Fibroblast of villous mesenchyme (primary cell): ENCODE data around the gene ZNF324. TPM values are rescaled to one million over a fixed set of nuclear protein-coding genes. Genes with fewer than 3 reads are reported as not detected.
"Not testable (repeated sequence)": the region's sequence is repeated elsewhere in the genome, so short reads cannot be mapped to it uniquely, and the experiment has no call there.

ENCODE experiments used
- DNase-seq: peaks from one replicate; pipeline ENCODE4 v3.0.0-alpha.2; 2010; ENCODE audit warnings: low read depth
- H3K4me3 ChIP-seq: 2 replicates; pipeline ENCODE4 v1.5.1; 2011; ENCODE audit warnings: low read depth, mild to moderate bottlenecking, low read length
- total RNA-seq: library from RNA; depleted of rRNA; stranded (reverse); fragments of >200 nt; gene quantifications from 2 replicates; pipeline ENCODE4 v1.2.3, GENCODE V29; 2012
- TF ChIP-seq, protein P1 (sequence below): IDR thresholded peaks from 2 replicates; pipeline ENCODE4 v1.5.1; 2012; ENCODE audit warnings: low read depth, mild to moderate bottlenecking, low read length; ENCODE audit not compliant: insufficient read depth

ZNF324 gene
- total RNA-seq, 1 donor: 16.8 TPM

DNA sequence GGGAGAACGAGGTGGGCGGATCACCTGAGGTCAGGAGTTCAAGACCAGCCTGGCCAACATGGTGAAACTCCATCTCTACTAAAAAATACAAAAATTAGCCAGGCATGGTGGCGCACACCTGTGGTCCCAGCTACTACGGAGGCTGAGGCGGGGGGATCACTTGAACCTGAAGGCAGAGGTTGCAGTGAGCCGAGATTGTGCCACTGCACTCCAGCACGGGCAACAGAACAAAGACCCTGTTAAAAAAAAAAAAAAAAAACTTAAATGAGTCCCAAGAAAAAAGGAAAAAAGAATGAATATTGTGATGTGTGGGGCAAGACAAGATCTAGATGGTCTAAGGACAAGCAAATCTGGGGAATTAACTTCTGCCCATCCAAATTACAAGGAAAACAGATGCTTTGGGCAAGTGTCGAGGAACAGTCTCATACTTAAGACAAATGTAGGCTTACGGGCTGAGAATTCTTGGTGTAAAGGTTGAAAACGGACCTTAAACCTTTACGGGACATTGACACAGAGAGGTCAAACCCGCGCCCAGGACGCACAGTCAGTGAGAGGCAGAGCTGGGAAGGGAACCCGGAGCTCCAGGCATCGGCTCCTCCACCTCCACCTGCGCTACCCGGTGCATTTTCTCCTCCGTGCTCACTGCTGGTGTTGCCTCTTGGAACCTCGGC, 656 bp upstream of the ZNF324 start:
- TF ChIP-seq, protein P1, sequence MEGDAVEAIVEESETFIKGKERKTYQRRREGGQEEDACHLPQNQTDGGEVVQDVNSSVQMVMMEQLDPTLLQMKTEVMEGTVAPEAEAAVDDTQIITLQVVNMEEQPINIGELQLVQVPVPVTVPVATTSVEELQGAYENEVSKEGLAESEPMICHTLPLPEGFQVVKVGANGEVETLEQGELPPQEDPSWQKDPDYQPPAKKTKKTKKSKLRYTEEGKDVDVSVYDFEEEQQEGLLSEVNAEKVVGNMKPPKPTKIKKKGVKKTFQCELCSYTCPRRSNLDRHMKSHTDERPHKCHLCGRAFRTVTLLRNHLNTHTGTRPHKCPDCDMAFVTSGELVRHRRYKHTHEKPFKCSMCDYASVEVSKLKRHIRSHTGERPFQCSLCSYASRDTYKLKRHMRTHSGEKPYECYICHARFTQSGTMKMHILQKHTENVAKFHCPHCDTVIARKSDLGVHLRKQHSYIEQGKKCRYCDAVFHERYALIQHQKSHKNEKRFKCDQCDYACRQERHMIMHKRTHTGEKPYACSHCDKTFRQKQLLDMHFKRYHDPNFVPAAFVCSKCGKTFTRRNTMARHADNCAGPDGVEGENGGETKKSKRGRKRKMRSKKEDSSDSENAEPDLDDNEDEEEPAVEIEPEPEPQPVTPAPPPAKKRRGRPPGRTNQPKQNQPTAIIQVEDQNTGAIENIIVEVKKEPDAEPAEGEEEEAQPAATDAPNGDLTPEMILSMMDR: no peak
- peak overlapping the region; percentile 80 for H3K4me3 ChIP-seq
- DNase-seq: no peak

DNA sequence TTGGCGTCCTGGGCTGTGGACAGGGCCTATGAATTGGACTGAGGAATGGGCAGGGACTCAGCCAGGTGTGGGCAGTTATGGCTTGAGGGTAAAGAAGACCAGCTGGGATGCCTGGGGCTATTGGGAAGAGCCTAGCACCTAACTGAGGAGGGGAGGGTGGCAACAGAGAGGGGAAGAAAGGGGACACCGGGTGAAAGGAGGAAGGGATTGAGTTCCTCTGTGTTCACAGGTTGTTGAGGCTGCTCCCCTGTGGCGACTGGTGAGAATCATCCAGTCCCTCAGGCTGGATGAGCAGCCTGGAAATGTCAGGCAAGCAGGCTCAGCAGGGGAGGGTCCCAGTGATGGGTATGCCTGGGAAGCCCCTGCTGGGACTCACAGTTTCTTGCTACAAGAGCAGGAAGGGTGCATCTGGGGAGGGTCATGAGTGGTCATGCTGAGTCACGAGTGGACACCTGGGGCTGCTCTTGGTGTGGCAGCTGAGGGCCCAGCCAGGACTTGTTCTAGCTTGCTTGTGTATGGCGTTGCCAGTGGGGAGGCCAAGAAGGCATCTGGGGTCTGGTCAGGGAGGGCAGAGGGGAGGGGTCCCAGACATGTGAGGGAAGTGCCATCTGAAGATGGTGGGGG, 1.4 kb downstream of the ZNF324 start:
- TF ChIP-seq, protein P1: no peak
- H3K4me3 ChIP-seq: no peak overlapping the region
- no peak for DNase-seq

DNA sequence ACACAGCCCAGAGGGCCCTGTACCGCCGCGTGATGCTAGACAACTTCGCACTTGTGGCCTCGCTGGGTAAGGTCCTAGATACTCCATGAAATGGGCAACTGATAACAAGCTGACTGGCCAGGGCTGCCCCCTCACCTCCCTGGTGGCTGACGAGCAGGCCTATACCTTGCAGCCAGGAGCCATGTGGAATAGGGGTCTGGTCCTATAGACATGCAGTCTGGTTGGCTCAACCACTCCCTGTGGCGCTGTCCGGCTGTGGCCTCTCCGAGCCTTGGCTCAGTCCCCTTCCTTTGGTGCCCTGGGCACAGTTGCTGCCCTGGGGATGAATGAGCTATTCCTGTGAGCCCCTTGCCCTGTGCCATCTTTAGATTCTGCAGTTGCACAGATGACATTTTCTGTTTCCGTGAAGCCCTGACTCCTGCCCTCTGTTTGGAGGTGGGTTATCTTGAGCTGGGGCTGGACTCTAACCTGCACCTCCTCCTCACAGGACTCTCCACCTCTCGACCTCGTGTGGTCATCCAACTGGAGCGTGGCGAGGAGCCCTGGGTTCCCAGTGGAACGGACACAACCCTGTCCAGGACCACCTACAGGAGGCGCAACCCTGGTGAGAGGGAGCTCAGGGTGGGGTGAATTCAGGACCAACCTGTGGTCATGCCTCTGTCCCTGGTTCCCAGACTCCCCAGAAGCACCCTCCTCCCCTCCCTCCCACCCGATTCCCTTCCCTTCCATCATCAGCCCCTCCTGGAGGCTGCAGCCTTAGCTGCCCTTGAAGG, 2.5 kb downstream of the ZNF324 start:
- no peak for DNase-seq
- TF ChIP-seq, protein P1: no peak

DNA sequence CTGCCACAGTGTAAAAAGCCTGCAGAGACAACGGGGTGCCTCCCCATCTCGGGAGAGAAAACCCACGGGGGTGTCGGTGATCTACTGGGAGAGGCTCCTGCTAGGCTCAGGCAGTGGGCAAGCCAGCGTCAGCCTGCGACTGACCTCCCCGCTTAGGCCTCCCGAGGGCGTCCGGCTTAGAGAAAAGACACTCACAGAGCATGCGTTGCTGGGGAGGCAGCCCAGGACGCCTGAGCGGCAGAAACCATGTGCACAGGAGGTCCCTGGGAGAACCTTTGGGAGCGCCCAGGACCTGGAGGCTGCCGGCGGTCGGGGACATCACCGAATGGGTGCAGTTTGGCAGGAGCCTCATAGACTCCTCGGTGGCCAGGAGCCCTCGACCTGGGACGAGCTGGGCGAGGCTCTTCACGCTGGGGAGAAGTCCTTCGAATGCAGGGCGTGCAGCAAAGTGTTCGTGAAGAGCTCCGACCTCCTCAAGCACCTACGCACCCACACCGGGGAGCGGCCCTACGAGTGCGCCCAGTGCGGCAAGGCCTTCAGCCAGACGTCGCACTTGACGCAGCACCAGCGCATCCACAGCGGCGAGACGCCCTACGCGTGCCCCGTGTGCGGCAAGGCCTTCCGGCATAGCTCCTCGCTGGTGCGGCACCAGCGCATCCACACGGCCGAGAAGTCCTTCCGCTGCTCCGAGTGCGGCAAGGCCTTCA, 4.1 kb downstream of the ZNF324 start:
- DNase-seq, H3K4me3 ChIP-seq: not testable (repeated sequence)

More for the DNA sequence above, 2.5 kb downstream of the ZNF324 start:
- no peak overlapping the region for H3K4me3 ChIP-seq

DNA sequence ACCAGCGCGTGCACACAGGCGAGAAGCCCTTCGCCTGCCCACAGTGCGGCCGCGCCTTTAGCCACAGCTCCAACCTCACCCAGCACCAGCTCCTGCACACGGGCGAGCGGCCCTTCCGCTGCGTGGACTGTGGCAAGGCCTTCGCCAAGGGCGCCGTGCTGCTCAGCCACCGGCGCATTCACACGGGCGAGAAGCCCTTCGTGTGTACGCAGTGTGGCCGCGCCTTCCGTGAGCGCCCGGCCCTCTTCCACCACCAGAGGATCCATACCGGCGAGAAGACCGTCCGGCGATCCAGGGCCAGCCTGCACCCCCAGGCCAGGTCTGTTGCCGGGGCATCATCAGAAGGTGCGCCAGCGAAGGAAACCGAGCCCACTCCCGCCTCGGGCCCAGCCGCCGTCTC, 4.9 kb downstream of the ZNF324 start:
- H3K4me3 ChIP-seq: no peak overlapping the region
- TF ChIP-seq, protein P1: no peak
- no peak for DNase-seq

DNA sequence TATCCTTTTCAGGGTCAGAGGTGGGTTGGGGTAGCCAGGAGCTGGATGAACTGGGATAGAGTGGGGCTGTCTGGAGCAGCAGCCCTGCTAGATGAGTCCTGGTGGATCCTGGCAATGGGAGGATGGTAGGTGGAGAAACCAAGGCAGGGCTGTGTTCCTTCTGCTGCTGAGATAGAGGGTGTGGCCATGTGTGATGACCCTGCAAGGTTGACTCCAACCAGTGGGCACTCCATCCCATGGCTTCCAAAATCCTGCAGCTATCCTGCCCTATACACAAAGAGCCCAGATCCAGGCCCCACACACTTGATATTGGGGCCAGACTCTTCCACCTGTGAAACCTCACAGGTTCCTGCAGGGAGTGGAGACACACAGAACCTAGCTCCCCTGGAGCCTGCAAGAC, 6.9 kb downstream of the ZNF324 start:
- DNase-seq: no peak
- TF ChIP-seq, protein P1: no peak
- no peak overlapping the region for H3K4me3 ChIP-seq
